Measurements from ENCODE around the gene PDE5A. TPM values are rescaled to one million over a fixed set of nuclear protein-coding genes. Genes with fewer than 3 reads are reported as not detected.

Gene PDE5A
- polyA plus RNA-seq, 1 of the 3 experiments (the other 2 are of a cell fraction), result 6.4 TPM

GRCh38 chr4:119648398-119648797, 19.8 kb upstream of the PDE5A start (continued):
- TF ChIP-seq IRF3 (IDR thresholded peaks at IDR 0.05; ENCODE audit: low read depth, low read length) (no peak), EP300 (IDR thresholded peaks at IDR 0.05; ENCODE audit: borderline replicate concordance in 1 of 2, low read depth in 1 of 2, low read length in 1 of 2) (no peak), TCF12 (IDR thresholded peaks at IDR 0.05) (no peak), MEF2A (IDR thresholded peaks at IDR 0.05; ENCODE audit: borderline replicate concordance, low read depth) (no peak), FOSL2 (IDR thresholded peaks at IDR 0.05; ENCODE audit: borderline replicate concordance, low read depth) (no peak), MAX (IDR thresholded peaks at IDR 0.05; ENCODE audit: low read depth) (no peak), SIN3A (IDR thresholded peaks at IDR 0.05; ENCODE audit: borderline replicate concordance, low read depth, low read length) (no peak), MXI1 (IDR thresholded peaks at IDR 0.05; ENCODE audit: low read depth, low read length) (no peak)

- Histone ChIP-seq H3K79me2 (ENCODE audit: insufficient read depth) (no peaks in the 10 kb centered on the region), H3K9ac (no peak overlapping the region), H3K4me2 (no peak overlapping the region), H3F3A (replicated peaks; ENCODE audit: insufficient read depth) (no peaks in the 10 kb centered on the region), H3K27me3 (ENCODE audit: insufficient read depth) (no peaks in the 10 kb centered on the region), H3K9me2 (no peaks in the 10 kb centered on the region), H4K20me1 (ENCODE audit: insufficient read depth) (no peaks in the 10 kb centered on the region), H3K27ac (ENCODE audit: low read depth in 2 of 2, low read length in 1 of 2) (no peak overlapping the region), H3K36me3 (replicated peaks in 1 of 2; ENCODE audit: control insufficient read depth in 1 of 2, insufficient read depth in 2 of 2, low read length in 1 of 2) (no peaks in the 10 kb centered on the region), H3K4me1 (ENCODE audit: control insufficient read depth in 1 of 2, insufficient read depth in 2 of 2, low read depth in 1 of 2, low read length in 1 of 2) (no peaks in the 10 kb centered on the region; a peak in 1 of 4 replicates), H3K9me3 (no peaks in the 10 kb centered on the region), H3K4me3 (ENCODE audit: low read depth in 2 of 2, low read length in 1 of 2) (no peak overlapping the region), H2AFZ (ENCODE audit: low read depth) (no peak overlapping the region)
- TF ChIP-seq TCF12 (IDR thresholded peaks at IDR 0.05) (no peak), JUND (IDR thresholded peaks at IDR 0.05) (no peak), IRF3 (IDR thresholded peaks at IDR 0.05; ENCODE audit: low read depth, low read length) (no peak), ZBTB33 (IDR thresholded peaks at IDR 0.05; ENCODE audit: borderline replicate concordance, low read depth) (no peak), FOXM1 (IDR thresholded peaks at IDR 0.05; ENCODE audit: low read depth) (no peak), ELF1 (IDR thresholded peaks at IDR 0.05) (no peak), REST (IDR thresholded peaks at IDR 0.05; ENCODE audit: low read depth, low read length) (no peak), CHD2 (IDR thresholded peaks at IDR 0.05; ENCODE audit: low read length, partially characterized antibody) (no peak), YY1 (IDR thresholded peaks at IDR 0.05; ENCODE audit: low read depth) (no peak), POLR2AphosphoS5 (IDR thresholded peaks at IDR 0.05; ENCODE audit: low read depth, low read length) (no peak), RXRA (IDR thresholded peaks at IDR 0.05; ENCODE audit: borderline replicate concordance, low read depth) (no peak), SIN3A (IDR thresholded peaks at IDR 0.05; ENCODE audit: borderline replicate concordance, low read depth, low read length) (no peak), EZH2phosphoT487 (IDR thresholded peaks at IDR 0.05; ENCODE audit: borderline replicate concordance, low read depth) (no peak), SMC3 (IDR thresholded peaks at IDR 0.05; ENCODE audit: low read depth, low read length) (no peak)
- POLR2A ChIA-PET, result no interaction called here
- CTCF ChIA-PET, result interaction anchor here (1.4 kb wide), 1 partner anchor 19 kb away, joined by 5 read pairs; the partner anchor contains the start of gene PDE5A
- 28% methylated on average over 3 of the region's 3 CpGs for WGBS (ENCODE audit: low lambda C conversion rate)
- DNase-seq, result no peak
Observed at GRCh38 chr4:119647558-119647957, 19.0 kb upstream of the PDE5A start.

Measured in SK-N-SH (cell line).